ENCODE data around the gene CLDN6. TPM values are rescaled to one million over a fixed set of nuclear protein-coding genes. Genes with fewer than 3 reads are reported as not detected.

The CLDN6 gene
- total RNA-seq, 4 donors from 2014 or later = not detected

GRCh38 chr16:3042376-3042775, 24.4 kb upstream of the CLDN6 start:
- peaks cover 98% of the 10 kb centered on the region for H3K27me3 ChIP-seq

GRCh38 chr16:3038896-3039295, 20.9 kb upstream of the CLDN6 start:
- H3K27me3 ChIP-seq = peaks cover 98% of the 10 kb centered on the region
- 95% methylated on average over 3 of the region's 5 CpGs; no CpG with 5 or more reads in 1 of the 2 donors for WGBS, 2 donors (ENCODE audit: low coverage in 1 of 2)
- no peak overlapping the region for H3K4me3 ChIP-seq
- no peak overlapping the region for H3K27ac ChIP-seq
- H3K9me3 ChIP-seq = no peaks in the 10 kb centered on the region
- peaks cover 0 to 12% (median 7%) of the 10 kb centered on the region in 3 donors for H3K4me1 ChIP-seq
- ATAC-seq = no peak
- TF ChIP-seq POLR2A (IDR thresholded peaks at IDR 0.05) (no peak), CTCF (IDR thresholded peaks at IDR 0.05) (no peak), EP300 (IDR thresholded peaks at IDR 0.05) (no peak), POLR2AphosphoS5 (IDR thresholded peaks at IDR 0.05) (no peak)
- no peaks in the 10 kb centered on the region for H3K36me3 ChIP-seq

More at GRCh38 chr16:3042376-3042775, 24.4 kb upstream of the CLDN6 start:
- Histone ChIP-seq H3K4me1 (peaks cover 0 to 26% (median 18%) of the 10 kb centered on the region in 3 donors), H3K27ac (no peak overlapping the region), H3K36me3 (no peaks in the 10 kb centered on the region), H3K9me3 (no peaks in the 10 kb centered on the region), H3K4me3 (no peak overlapping the region)
- WGBS, 2 donors (ENCODE audit: low coverage in 1 of 2) = 25 to 78% methylated on average over 1 to 2 of the region's 3 CpGs
- TF ChIP-seq POLR2A (IDR thresholded peaks at IDR 0.05) = no peak
- TF ChIP-seq EP300 (IDR thresholded peaks at IDR 0.05) = no peak
- no peak for TF ChIP-seq POLR2AphosphoS5 (IDR thresholded peaks at IDR 0.05)
- no peak for TF ChIP-seq CTCF (IDR thresholded peaks at IDR 0.05)
- no peak for ATAC-seq

GRCh38 chr16:3038256-3038655, 20.3 kb upstream of the CLDN6 start:
- Histone ChIP-seq H3K27me3 (peaks cover 98% of the 10 kb centered on the region), H3K27ac (no peak overlapping the region)
- WGBS, 2 donors (ENCODE audit: low coverage in 1 of 2) = 42% methylated on average over 4 of the region's 11 CpGs; no CpG with 5 or more reads in 1 of the 2 donors

GRCh38 chr16:3036726-3037315, 18.8 kb upstream of the CLDN6 start, which contains the start of gene BICDL2:
BICDL2 (minus strand) TSS chr16:3036944; CDS start chr16:3035496, 1,448 bp downstream.
- H3K27me3 ChIP-seq = peaks cover 100% of the 10 kb centered on the region
- ATAC-seq = no peak
- 29 to 38% methylated on average over 5 to 7 of the region's 44 CpGs for WGBS, 2 donors (ENCODE audit: low coverage in 1 of 2)
- no peaks in the 10 kb centered on the region for H3K36me3 ChIP-seq
- H3K27ac ChIP-seq = no peak within 1 kb of the TSS
- peaks cover 0 to 12% (median 7%) of the 10 kb centered on the region in 3 donors for H3K4me1 ChIP-seq
- H3K9me3 ChIP-seq = no peaks in the 10 kb centered on the region
- TF ChIP-seq CTCF (IDR thresholded peaks at IDR 0.05) (no peak), POLR2AphosphoS5 (IDR thresholded peaks at IDR 0.05) (no peak), POLR2A (IDR thresholded peaks at IDR 0.05) (no peak), EP300 (IDR thresholded peaks at IDR 0.05) (no peak)
- H3K4me3 ChIP-seq = peak within 1 kb of the TSS in 1 of 2 donors; percentile 1

More at GRCh38 chr16:3038256-3038655, 20.3 kb upstream of the CLDN6 start:
- ATAC-seq = no peak
- Histone ChIP-seq H3K4me1 (peaks cover 0 to 12% (median 7%) of the 10 kb centered on the region in 3 donors), H3K9me3 (no peaks in the 10 kb centered on the region), H3K36me3 (no peaks in the 10 kb centered on the region), H3K4me3 (no peak overlapping the region)
- TF ChIP-seq EP300 (IDR thresholded peaks at IDR 0.05) (no peak), POLR2A (IDR thresholded peaks at IDR 0.05) (no peak), POLR2AphosphoS5 (IDR thresholded peaks at IDR 0.05) (no peak), CTCF (IDR thresholded peaks at IDR 0.05) (no peak)

Measured in gastroesophageal sphincter (tissue), 4 donors.